GM12878 (cell line): ENCODE measurements around the gene RAB9B.

Experiments
- ATF3 ChIP-seq: IDR thresholded peaks from 2 replicates; pipeline ENCODE4 v1.6.1; 2011; ENCODE audit warnings: low read depth, mild to moderate bottlenecking, low read length, moderate library complexity, borderline replicate concordance; ENCODE audit errors: extremely low read depth
- CTCF ChIP-seq, 3 experiments: IDR thresholded peaks in 2 of 3; conservative IDR thresholded peaks in 1 of 3; 2 replicates each; pipeline ENCODE4 v1.5.1; 2011; ENCODE audit warnings: low read depth in 3 of 3, low read length in 3 of 3, mild to moderate bottlenecking in 3 of 3, control low read depth in 2 of 3, moderate library complexity in 2 of 3, inconsistent platforms in 1 of 3, mixed read lengths in 1 of 3; ENCODE audit not compliant: control insufficient read depth in 2 of 3, insufficient read depth in 1 of 3; ENCODE audit errors: extremely low read depth in 1 of 3
- EZH2 ChIP-seq: IDR thresholded peaks from 2 replicates; pipeline ENCODE4 v1.6.1; 2012; ENCODE audit warnings: low read depth, mild to moderate bottlenecking, control low read depth, inconsistent platforms, low read length, borderline replicate concordance; ENCODE audit not compliant: control insufficient read depth
- HDAC6 ChIP-seq: fragments of 200-600 bp; sonication (generic); IDR thresholded peaks from one replicate; pipeline ENCODE4 v1.8.0; 2017; ENCODE audit warnings: antibody characterized with exemption; ENCODE audit not compliant: unreplicated experiment
- MAX ChIP-seq: IDR thresholded peaks from 2 replicates; pipeline ENCODE4 v1.6.1; 2012; ENCODE audit warnings: low read depth, low read length, improper control_type of control experiment
- PRDM15 ChIP-seq: fragments of 450-650 bp; formaldehyde crosslinking; IDR thresholded peaks from 2 replicates; pipeline ENCODE4 v1.4.0; 2020; ENCODE audit warnings: mild to moderate bottlenecking, moderate library complexity
- SMAD1 ChIP-seq: fragments of 450-650 bp; IDR thresholded peaks from 2 replicates; pipeline ENCODE4 v1.6.1; 2018; ENCODE audit warnings: mild to moderate bottlenecking, low read depth; ENCODE audit not compliant: partially characterized antibody
- ZBTB4 ChIP-seq: fragments of 450-650 bp; formaldehyde crosslinking; IDR thresholded peaks from 2 replicates; pipeline ENCODE4 v1.4.0; 2022; ENCODE audit warnings: mild to moderate bottlenecking, moderate library complexity
- ZBTB40 ChIP-seq: fragments of 450-650 bp; IDR thresholded peaks from 2 replicates; pipeline ENCODE4 v1.6.1; 2016; ENCODE audit warnings: mild to moderate bottlenecking, moderate library complexity, borderline replicate concordance
- ZNF592 ChIP-seq: fragments of 450-650 bp; IDR thresholded peaks from 2 replicates; pipeline ENCODE4 v1.6.1; 2017; ENCODE audit warnings: mild to moderate bottlenecking, moderate library complexity
- TF ChIP-seq, protein P1 (sequence below): IDR thresholded peaks from 2 replicates; pipeline ENCODE4 v1.6.1; 2012; ENCODE audit warnings: low read depth, low read length, improper control_type of control experiment

DNA sequence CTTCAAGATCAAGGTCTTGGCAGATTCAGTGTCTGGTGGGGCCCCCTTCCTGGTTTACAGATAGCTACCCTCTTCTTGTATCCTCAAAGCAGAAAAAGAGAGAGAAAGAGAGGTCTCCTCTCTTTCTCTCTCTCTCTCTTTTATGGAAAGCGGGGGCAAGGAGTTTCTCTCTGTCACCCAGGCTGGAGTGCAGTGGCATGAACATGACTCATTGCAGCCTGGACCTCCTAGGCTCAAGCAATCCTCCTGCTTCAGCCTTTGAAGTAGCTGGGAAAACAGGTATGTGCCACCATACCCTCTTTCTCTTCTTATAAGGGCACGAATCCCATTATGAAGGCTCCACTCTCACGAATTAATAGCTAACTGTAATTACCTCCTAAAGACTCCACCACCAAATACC, 20.2 kb downstream of the RAB9B start:
- no peak for TF ChIP-seq MAX
- no peak for TF ChIP-seq HDAC6
- TF ChIP-seq ZNF592, result no peak
- no peak for TF ChIP-seq PRDM15 (CRISPR knock-in tag)
- no peak for TF ChIP-seq CTCF (IDR thresholded peaks at IDR 0.05 in 2 of 3, conservative IDR thresholded peaks at IDR 0.05 in 1 of 3; ENCODE audit: control insufficient read depth in 2 of 3, extremely low read depth in 1 of 3, insufficient read depth in 1 of 3, low read depth in 3 of 3, low read length in 3 of 3)
- TF ChIP-seq, protein P1, sequence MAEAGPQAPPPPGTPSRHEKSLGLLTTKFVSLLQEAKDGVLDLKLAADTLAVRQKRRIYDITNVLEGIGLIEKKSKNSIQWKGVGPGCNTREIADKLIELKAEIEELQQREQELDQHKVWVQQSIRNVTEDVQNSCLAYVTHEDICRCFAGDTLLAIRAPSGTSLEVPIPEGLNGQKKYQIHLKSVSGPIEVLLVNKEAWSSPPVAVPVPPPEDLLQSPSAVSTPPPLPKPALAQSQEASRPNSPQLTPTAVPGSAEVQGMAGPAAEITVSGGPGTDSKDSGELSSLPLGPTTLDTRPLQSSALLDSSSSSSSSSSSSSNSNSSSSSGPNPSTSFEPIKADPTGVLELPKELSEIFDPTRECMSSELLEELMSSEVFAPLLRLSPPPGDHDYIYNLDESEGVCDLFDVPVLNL, result no peak
- TF ChIP-seq EZH2, result no peak
- TF ChIP-seq ZBTB4, result no peak
- TF ChIP-seq ATF3, result no peak
- no peak for TF ChIP-seq ZBTB40
- no peak for TF ChIP-seq SMAD1
